GM12873 (cell line): ENCODE data around the gene BRAP.

Source experiments
- CTCF ChIP-seq: IDR thresholded peaks from 2 replicates; pipeline ENCODE4 v1.5.1; 2012; ENCODE audit warnings: low read depth, mild to moderate bottlenecking, moderate library complexity, low read length, control low read depth; ENCODE audit not compliant: insufficient read depth; ENCODE audit errors: missing control alignments

The BRAP gene

GRCh38 chr12:111664499-111664898 lies 21.3 kb downstream of the BRAP start:
- no peak for TF ChIP-seq CTCF

GRCh38 chr12:111656016-111656415 lies 29.7 kb downstream of the BRAP start:
- no peak for TF ChIP-seq CTCF

- no peak for TF ChIP-seq CTCF
Measured at GRCh38 chr12:111655356-111655755, 30.4 kb downstream of the BRAP start.

- no peak for TF ChIP-seq CTCF
Measured at GRCh38 chr12:111653596-111653995, 32.2 kb downstream of the BRAP start.

- TF ChIP-seq CTCF: no peak
Measured at GRCh38 chr12:111650912-111651311, 34.8 kb downstream of the BRAP start.

- no peak for TF ChIP-seq CTCF
Measured at GRCh38 chr12:111645433-111645832, 40.3 kb downstream of the BRAP start.

- TF ChIP-seq CTCF: no peak
Measured at GRCh38 chr12:111643427-111643826, 42.3 kb downstream of the BRAP start.

GRCh38 chr12:111642681-111643426 lies 42.9 kb downstream of the BRAP start:
- TF ChIP-seq CTCF: no peak
